Brain microvascular endothelial cell (primary cell): ENCODE measurements around the gene UBE2G2.

Experiments
- DNase-seq: peaks from one replicate; pipeline ENCODE4 v3.0.0-alpha.2; 2020
- H3K27ac ChIP-seq: fragments of 250-450 bp; sonication (Bioruptor Pico); 2 replicates; pipeline ENCODE4 v1.5.1; 2020; ENCODE audit warnings: mild to moderate bottlenecking, moderate library complexity
- H3K27me3 ChIP-seq: fragments of 250-450 bp; sonication (Bioruptor Pico); replicated peaks from 2 replicates; pipeline ENCODE4 v1.5.1; 2020; ENCODE audit warnings: mild to moderate bottlenecking
- H3K36me3 ChIP-seq: fragments of 250-450 bp; sonication (Bioruptor Pico); replicated peaks from 2 replicates; pipeline ENCODE4 v1.5.1; 2020; ENCODE audit warnings: mild to moderate bottlenecking
- H3K4me3 ChIP-seq: 2 replicates; pipeline ENCODE4 v1.5.1; 2011; ENCODE audit warnings: low read depth, mild to moderate bottlenecking, control low read depth, low read length, moderate library complexity
- CTCF ChIP-seq: IDR thresholded peaks from 2 replicates; pipeline ENCODE4 v1.5.1; 2011; ENCODE audit warnings: low read depth, mild to moderate bottlenecking, moderate library complexity, low read length, control low read depth, inconsistent platforms; ENCODE audit errors: missing control alignments
- in situ Hi-C: cut with HindIII; loops from 2 replicates; pipeline ENCODE4 v1.10.0; 2017; ENCODE audit warnings: low sequenced_read_pairs, low pct_ligation_motif_present

Gene UBE2G2

GRCh38 chr21:44815225-44815624, 13.6 kb upstream of the UBE2G2 start:
- H3K27ac ChIP-seq: no peak overlapping the region
- H3K36me3 ChIP-seq: peaks cover 3% of the 10 kb centered on the region
- in situ Hi-C loops: no loop called here
- no peak for TF ChIP-seq CTCF
- DNase-seq: no peak
- H3K27me3 ChIP-seq: no peaks in the 10 kb centered on the region
- H3K4me3 ChIP-seq: no peak overlapping the region

GRCh38 chr21:44814498-44815023, 12.9 kb upstream of the UBE2G2 start:
- no peak for DNase-seq
- H3K27me3 ChIP-seq: no peaks in the 10 kb centered on the region
- H3K36me3 ChIP-seq: peaks cover 10% of the 10 kb centered on the region
- H3K4me3 ChIP-seq: no peak overlapping the region
- no peak overlapping the region for H3K27ac ChIP-seq
- TF ChIP-seq CTCF: no peak
- in situ Hi-C loops: no loop called here

- H3K27me3 ChIP-seq: no peaks in the 10 kb centered on the region
- no peak overlapping the region for H3K4me3 ChIP-seq
- no peak for TF ChIP-seq CTCF
- no peak for DNase-seq
- H3K36me3 ChIP-seq: peaks cover 17% of the 10 kb centered on the region
- no peak overlapping the region for H3K27ac ChIP-seq
- in situ Hi-C loops: no loop called here
Measured at GRCh38 chr21:44813727-44814126, 12.1 kb upstream of the UBE2G2 start.

GRCh38 chr21:44813149-44813548, 11.5 kb upstream of the UBE2G2 start:
- Histone ChIP-seq H3K27me3 (no peaks in the 10 kb centered on the region), H3K4me3 (no peak overlapping the region), H3K27ac (no peak overlapping the region), H3K36me3 (peaks cover 22% of the 10 kb centered on the region)
- TF ChIP-seq CTCF: no peak
- in situ Hi-C loops: no loop called here
- no peak for DNase-seq

GRCh38 chr21:44812640-44813039, 11.0 kb upstream of the UBE2G2 start:
- Histone ChIP-seq H3K27ac (no peak overlapping the region), H3K36me3 (peaks cover 26% of the 10 kb centered on the region), H3K27me3 (no peaks in the 10 kb centered on the region), H3K4me3 (no peak overlapping the region)
- no peak for DNase-seq
- in situ Hi-C loops: no loop called here
- no peak for TF ChIP-seq CTCF

GRCh38 chr21:44810779-44811178, 9.2 kb upstream of the UBE2G2 start:
- H3K4me3 ChIP-seq: no peak overlapping the region
- in situ Hi-C loops: no loop called here
- no peak for DNase-seq
- peaks cover 40% of the 10 kb centered on the region for H3K36me3 ChIP-seq
- H3K27ac ChIP-seq: no peak overlapping the region
- no peaks in the 10 kb centered on the region for H3K27me3 ChIP-seq
- no peak for TF ChIP-seq CTCF
